ENCODE results near the gene PDE2A.

DNA sequence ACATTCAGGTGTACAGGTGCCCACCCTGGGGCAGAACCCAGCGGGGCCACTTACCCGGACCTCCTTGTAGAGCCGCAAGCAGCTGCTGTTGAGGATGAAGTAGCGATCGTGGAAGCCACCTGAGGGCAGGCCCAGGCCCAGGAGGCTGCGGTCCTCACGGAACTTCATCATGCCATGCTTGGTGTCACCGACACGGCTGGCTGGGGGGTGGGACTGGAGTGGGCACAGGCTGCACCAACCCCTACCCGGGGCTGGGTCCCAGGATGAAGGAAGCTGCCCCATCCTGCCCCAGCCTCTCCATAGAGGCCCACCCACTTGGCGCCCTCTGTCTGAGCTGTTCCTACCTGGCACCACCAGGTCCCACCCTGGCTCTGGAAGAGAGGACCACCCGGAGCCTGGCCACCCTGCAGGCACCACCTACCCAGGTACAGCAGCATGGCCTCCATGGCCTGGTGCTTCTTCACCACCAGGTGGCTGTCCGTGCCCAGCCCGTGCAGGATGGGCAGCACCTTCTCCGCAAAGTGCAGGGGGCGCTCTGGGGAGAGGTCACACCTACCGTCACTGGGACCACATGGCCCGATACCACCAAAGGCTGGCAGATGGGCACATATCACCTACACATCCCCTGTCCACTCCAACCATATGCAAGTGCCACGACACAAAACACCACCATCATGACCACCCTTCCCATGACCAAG, 19.2 kb upstream of the PDE2A start:
- TF ChIP-seq GATA2 (IDR thresholded peaks at IDR 0.05; ENCODE audit: low read depth, low read length) (no peak), GATA3 (IDR thresholded peaks at IDR 0.05; ENCODE audit: low read depth, low read length) (no peak)
